Adipocyte (in vitro differentiated cells): ENCODE data around the gene RFX1.
A peak's percentile ranks its signal among the peaks of the same experiment; 100 is the strongest.

Experiments used
- DNase-seq: peaks from one replicate; pipeline ENCODE4 v3.0.0-alpha.2; 2015; ENCODE audit warnings: low read depth
- H3K27me3 ChIP-seq: replicated peaks from 2 replicates; pipeline ENCODE4 v1.7.0; 2013; ENCODE audit warnings: mild to moderate bottlenecking, low read length, moderate library complexity; ENCODE audit not compliant: control insufficient read depth, insufficient read depth
- H3K36me3 ChIP-seq: 2 replicates; pipeline ENCODE4 v1.7.0; 2013; ENCODE audit warnings: low read length, mild to moderate bottlenecking, moderate library complexity; ENCODE audit not compliant: control insufficient read depth, insufficient read depth, severe bottlenecking
- H3K4me1 ChIP-seq: 2 replicates; pipeline ENCODE4 v1.7.0; 2013; ENCODE audit warnings: mild to moderate bottlenecking, low read length, moderate library complexity; ENCODE audit not compliant: control insufficient read depth, insufficient read depth
- H3K4me3 ChIP-seq: 2 replicates; pipeline ENCODE4 v1.7.0; 2013; ENCODE audit warnings: mild to moderate bottlenecking, low read length, moderate library complexity
- H3K9ac ChIP-seq: 2 replicates; pipeline ENCODE4 v1.7.0; 2013; ENCODE audit warnings: mild to moderate bottlenecking, low read length, moderate library complexity
- H3K9me3 ChIP-seq: 2 replicates; pipeline ENCODE4 v1.7.0; 2013; ENCODE audit warnings: mild to moderate bottlenecking, low read length, moderate library complexity; ENCODE audit not compliant: control insufficient read depth

RFX1 gene

DNA sequence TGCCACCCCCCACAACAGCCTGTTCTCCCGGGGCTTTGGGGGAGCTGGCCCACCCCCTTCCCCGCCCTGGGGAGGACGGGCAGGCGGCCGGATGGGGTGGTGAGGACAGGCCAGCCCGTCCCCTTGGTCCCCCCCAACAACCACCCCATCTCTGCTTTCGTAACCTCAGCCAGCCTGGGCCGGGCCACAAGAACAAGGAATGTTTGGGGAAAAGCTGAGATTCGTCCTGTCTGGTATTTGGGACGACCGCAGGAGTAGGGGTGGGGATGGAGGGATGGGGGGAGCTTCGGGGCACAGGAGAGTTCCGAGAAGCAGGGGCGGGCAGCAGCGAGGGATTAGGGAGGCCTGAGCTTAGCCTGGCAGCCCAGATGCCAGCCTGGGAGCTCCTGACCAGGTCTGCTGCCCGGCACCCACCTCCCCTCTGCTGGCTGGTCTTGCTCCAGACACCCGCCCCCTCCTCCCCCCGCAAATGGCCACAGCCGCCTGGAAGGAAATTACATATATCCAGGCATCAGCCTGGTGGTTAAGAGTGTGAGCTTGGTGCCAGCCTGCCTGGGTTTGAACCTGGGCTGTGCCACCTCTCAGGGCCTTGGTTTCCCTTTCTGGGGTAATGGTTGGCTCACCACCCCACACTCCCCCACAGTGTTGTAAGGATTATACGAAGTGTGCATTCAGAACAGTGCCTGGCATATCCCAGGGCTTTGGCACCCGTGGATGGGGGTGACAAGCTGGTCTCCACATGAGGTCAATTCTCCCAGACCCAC, 67.6 kb downstream of the RFX1 start, which contains the start of gene PODNL1:
Gene PODNL1, minus strand, starts transcription at position 117 of the 764 bp plus-strand sequence. CDS start 236 bp downstream, outside the sequence.
- Histone ChIP-seq H3K4me1 (peaks cover 6% of the 10 kb centered on the region), H3K36me3 (no peaks in the 10 kb centered on the region), H3K27me3 (peaks cover 21% of the 10 kb centered on the region), H3K9me3 (no peaks in the 10 kb centered on the region), H3K4me3 (peak within 1 kb of the TSS; percentile 50), H3K9ac (peak within 1 kb of the TSS; percentile 37)
- DNase-seq = peak; percentile 91

DNA sequence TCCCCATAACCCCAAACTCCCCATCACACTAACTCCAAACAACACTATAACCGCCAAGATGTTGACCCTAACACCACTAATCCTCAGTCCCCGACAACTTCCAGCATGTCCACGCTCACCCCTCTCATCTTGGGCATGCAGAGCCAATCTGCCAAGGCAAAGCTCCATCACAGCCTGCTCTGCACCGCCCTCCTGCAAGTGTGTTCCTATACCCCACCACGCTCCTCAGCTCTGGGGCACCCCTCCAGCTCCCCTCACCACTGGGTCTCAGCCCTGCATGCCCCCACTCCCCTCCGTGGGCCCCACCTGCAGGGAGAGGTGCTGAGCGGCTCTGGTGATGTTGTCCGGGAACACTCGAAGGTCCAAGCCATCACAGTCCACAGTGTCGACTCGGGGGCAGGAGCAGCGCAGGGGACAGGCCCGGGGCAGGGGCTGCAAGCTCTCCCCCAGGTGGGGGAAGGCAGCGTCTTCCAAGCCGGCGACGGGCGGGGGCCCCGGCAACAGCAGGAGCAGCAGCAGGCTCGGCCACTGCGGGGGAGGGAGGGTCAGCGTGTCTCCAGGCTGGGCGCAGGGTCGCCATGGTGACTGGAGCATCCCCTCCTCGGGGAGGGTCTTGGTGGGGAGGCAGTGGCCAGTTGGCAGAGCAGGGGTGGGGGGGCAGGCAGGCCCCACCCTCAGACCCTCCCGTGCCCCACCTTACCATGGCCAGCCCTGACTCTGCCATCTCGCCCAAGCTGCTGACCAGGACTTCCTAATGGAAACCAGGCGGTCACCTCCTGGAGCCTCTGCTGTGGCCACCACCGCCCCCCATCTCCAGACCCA, 68.4 kb downstream of the RFX1 start:
- Histone ChIP-seq H3K36me3 (no peaks in the 10 kb centered on the region), H3K4me1 (peaks cover 6% of the 10 kb centered on the region), H3K4me3 (peak overlapping the region; percentile 50), H3K27me3 (peaks cover 21% of the 10 kb centered on the region), H3K9me3 (no peaks in the 10 kb centered on the region), H3K9ac (no peak overlapping the region)
- DNase-seq = peak; percentile 63

DNA sequence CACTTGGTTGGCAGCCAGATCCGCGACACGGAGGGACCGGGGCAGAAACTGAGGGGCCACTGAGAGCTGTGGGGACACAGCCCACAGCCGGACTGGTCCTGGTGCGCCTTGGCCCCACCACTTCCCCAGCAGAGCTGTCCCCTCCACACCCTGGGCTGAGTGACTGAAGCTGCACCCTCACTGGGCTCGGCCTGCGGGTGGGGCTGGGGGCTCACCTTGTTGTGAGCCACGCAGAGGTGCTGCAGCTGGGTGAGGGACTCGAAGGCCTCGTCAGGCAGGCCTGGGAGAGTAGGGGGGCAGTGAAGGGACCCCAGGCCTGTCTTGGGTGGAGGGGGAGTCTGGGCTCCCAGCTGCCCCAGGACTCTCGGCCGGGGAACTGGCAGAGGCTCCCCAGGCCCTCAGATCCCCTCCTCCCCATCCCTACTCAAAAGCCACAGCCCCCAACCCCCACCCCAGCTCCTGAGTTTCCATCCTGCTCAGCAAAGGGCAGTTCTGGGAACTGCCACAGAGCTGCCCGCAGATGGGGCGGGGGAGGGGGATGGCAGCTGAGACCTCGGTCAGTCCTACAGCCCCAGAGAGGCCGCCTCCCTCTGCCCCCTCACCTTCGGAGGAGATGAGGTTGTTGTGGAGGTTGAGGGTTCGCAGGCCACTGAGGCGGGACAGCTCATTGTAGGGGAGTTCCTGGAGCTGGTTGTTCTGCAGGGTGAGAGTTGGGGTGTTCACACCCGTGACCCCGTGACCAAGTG, 70.2 kb downstream of the RFX1 start:
- no peak overlapping the region for H3K4me3 ChIP-seq
- peaks cover 6% of the 10 kb centered on the region for H3K4me1 ChIP-seq
- H3K27me3 ChIP-seq = peaks cover 21% of the 10 kb centered on the region
- no peak overlapping the region for H3K9ac ChIP-seq
- H3K9me3 ChIP-seq = no peaks in the 10 kb centered on the region
- H3K36me3 ChIP-seq = no peaks in the 10 kb centered on the region
- DNase-seq = peak; percentile 17

DNA sequence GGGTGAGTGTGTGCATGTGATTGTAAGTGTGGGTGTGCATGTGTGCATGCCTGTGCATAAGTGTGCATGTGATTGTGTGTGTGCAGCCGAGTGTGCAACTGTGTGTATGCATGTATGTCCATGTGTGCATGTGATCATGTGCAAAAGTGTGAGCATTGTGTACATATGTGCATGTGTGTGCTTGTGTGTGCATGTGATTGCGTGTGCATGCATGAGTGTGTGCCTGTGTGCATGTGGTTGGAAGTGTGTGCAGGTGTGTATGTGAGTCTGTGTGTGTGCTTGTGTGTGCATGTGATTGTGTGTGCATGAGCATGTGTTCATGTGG, 71.4 kb downstream of the RFX1 start:
- no peak for DNase-seq
- Histone ChIP-seq H3K4me1 (peaks cover 6% of the 10 kb centered on the region), H3K9me3 (no peaks in the 10 kb centered on the region), H3K9ac (no peak overlapping the region), H3K36me3 (no peaks in the 10 kb centered on the region), H3K4me3 (no peak overlapping the region), H3K27me3 (peaks cover 21% of the 10 kb centered on the region)

DNA sequence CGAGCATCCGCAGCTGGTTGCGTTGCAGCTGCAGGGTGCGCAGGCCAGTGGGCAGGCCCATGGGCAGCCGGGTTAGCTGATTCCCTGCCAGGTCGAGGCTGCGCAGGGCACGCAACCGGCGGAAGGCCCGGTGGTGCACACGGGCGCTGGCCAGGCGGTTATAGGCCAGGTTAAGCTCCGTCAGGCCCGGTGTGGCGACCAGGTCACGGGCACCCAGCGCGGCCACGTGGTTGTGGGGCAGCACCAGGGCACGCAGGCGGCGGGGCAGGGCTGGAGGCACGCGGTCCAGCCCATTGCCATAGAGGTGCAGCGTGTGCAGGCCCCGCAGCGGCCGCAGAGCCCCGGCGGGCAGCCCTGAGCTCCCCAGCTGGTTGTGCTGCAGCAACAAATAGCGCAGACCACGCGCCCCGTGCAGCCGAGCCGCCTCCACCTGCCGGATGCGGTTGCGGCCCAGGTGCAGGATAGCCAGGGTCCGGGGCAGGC, 73.2 kb downstream of the RFX1 start:
- no peak overlapping the region for H3K4me3 ChIP-seq

DNA sequence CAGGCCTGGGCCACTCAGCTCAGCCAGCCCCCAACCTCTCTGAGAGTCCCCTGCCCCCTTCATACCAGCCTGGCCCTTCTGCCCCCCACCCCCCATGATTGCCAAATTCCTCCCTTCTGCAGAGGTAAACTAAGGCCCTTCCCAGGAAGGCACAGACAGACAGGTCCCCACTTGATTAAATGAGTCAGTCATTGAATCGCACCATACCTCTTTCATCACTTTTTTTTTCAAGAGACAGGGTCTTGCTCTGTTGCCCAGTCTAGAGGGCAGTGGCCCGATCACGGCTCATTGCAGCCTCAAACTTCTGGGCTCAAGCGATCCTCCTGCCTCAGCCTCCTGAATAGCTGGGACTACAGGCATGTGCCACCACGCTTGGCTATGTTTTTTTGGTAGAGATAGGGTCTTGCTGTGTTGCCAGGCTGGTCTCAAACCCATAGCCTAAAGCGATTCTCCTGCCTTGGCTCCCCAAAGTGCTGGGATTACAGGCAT, 73.9 kb downstream of the RFX1 start:
- peaks cover 19% of the 10 kb centered on the region for H3K27me3 ChIP-seq
- H3K9me3 ChIP-seq = no peaks in the 10 kb centered on the region
- no peak for DNase-seq
- H3K4me3 ChIP-seq = no peak overlapping the region
- H3K36me3 ChIP-seq = peaks cover under 1% of the 10 kb centered on the region
- no peaks in the 10 kb centered on the region for H3K4me1 ChIP-seq
- no peak overlapping the region for H3K9ac ChIP-seq

More for the DNA sequence above, 73.2 kb downstream of the RFX1 start:
- Histone ChIP-seq H3K36me3 (no peaks in the 10 kb centered on the region), H3K27me3 (peaks cover 21% of the 10 kb centered on the region), H3K9ac (no peak overlapping the region), H3K9me3 (no peaks in the 10 kb centered on the region), H3K4me1 (no peaks in the 10 kb centered on the region)
- DNase-seq = no peak

DNA sequence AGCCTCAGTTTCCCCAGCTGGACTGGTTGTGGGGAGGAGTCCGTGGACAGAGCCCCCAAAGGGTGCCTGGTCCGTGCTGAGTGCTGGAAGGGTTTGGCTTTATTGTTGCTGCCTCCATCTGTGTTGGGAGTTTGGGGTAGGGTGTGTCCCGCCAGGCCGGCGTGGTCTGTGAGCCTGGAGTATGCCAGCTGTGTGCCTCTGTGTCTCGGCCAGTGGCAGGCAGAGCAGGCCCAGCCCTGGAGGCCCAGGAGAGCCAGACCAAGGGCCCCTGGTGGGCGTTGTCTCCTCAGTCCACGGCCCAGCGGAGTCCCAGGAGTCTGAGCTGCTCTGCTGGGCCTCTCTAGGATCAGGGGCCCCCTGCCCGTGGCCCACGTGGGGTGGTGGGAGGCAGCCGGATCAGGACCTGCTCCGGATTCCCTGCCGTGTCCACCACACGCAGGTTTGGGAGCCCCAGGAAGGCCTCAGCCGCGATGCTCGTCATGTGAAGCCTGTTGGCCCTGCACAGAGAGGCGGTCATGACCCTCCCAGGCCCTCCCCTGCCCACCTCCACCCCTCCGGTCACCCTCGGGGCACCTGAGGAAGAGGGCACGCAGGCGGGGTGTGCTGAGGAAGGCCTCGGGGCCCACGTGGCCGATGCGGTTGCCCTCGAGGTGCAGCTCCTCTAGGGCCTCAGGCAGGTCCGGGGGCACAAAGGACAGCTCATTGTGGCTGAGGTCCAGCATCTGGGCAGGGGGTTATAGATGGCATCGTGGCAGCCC, 74.5 kb downstream of the RFX1 start:
- Histone ChIP-seq H3K27me3 (peaks cover 19% of the 10 kb centered on the region), H3K4me1 (no peaks in the 10 kb centered on the region), H3K4me3 (no peak overlapping the region), H3K9me3 (no peaks in the 10 kb centered on the region), H3K36me3 (peaks cover 7% of the 10 kb centered on the region), H3K9ac (no peak overlapping the region)
- no peak for DNase-seq

DNA sequence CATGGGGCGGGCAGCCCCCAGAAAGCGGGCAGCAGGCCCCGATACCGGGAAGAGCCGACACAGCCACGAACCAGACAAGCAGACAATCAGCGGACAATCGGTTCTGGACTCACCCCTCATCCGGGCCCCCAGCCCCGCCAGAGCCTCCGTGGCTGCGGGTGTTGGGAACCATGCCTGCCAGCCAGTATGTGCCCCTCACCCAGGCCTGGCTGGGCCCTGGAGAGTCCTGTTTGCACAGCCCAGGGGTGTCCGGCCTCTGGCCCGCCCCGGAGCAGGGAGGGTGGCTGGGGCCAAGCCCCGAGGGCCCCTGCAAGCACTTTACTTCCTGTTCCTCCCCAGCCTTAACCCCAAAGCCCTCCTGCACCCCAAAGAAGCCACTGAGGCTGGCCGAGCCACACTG, 75.7 kb downstream of the RFX1 start:
- peaks cover 16% of the 10 kb centered on the region for H3K27me3 ChIP-seq
- H3K9me3 ChIP-seq = no peaks in the 10 kb centered on the region
- no peaks in the 10 kb centered on the region for H3K4me1 ChIP-seq
- no peak overlapping the region for H3K9ac ChIP-seq
- no peak overlapping the region for H3K4me3 ChIP-seq
- no peak for DNase-seq
- H3K36me3 ChIP-seq = peaks cover 13% of the 10 kb centered on the region

DNA sequence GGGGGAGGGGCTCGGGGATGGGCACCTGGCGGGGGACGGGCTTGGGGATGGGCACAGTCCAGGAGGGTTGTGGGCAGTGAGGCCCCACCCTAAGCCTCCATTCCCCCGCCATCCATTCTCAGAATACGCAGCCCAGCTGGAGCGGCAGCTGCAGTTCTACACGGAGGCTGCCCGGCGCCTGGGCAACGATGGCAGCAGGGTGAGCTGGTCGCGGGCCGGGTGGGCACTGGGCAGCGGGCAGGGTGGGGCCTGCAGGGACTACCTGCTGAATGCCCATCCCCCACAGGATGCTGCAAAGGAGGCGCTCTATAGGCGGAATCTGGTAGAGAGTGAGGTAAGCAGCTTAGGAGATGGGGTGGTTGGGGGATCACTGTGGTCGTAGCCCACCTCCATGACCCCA, 76.2 kb downstream of the RFX1 start:
- peaks cover 18% of the 10 kb centered on the region for H3K36me3 ChIP-seq

DNA sequence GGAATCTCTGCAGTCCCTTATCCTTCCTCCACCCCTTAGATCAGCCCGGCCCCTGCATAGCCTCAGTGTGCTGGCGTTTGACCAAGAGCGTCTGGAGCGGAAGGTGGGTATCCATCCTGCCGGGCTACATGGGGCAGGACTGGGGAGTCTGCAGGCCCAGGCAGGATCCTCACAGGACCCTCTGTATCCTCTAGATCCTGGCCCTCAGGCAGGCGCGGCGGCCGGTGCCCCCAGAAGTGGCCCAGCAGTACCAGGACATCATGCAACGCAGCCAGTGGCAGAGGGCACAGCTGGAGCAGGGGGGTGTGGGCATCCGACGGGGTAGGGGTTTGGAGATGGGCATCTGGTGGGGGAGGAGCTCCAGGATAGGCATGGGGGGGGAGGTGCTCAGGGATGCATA, 76.8 kb downstream of the RFX1 start:
- no peak overlapping the region for H3K4me3 ChIP-seq
- no peaks in the 10 kb centered on the region for H3K4me1 ChIP-seq
- peaks cover 7% of the 10 kb centered on the region for H3K27me3 ChIP-seq
- H3K9ac ChIP-seq = no peak overlapping the region
- peaks cover 21% of the 10 kb centered on the region for H3K36me3 ChIP-seq
- no peaks in the 10 kb centered on the region for H3K9me3 ChIP-seq
- no peak for DNase-seq

More for the DNA sequence above, 76.2 kb downstream of the RFX1 start:
- H3K9ac ChIP-seq = no peak overlapping the region
- H3K4me3 ChIP-seq = no peak overlapping the region
- H3K4me1 ChIP-seq = no peaks in the 10 kb centered on the region
- no peaks in the 10 kb centered on the region for H3K9me3 ChIP-seq
- peaks cover 14% of the 10 kb centered on the region for H3K27me3 ChIP-seq
- DNase-seq = no peak
